HUES64 (cell line): ENCODE data around the gene ZNF445.
"Not testable (repeated sequence)": the region's sequence is repeated elsewhere in the genome, so short reads cannot be mapped to it uniquely, and the experiment has no call there.

Experiments used
- H3K27ac ChIP-seq: 2 replicates; pipeline ENCODE4 v1.7.0; 2013; ENCODE audit warnings: low read depth, low read length, inconsistent platforms
- H3K27me3 ChIP-seq: 2 replicates; pipeline ENCODE4 v1.6.1; 2013; ENCODE audit warnings: mild to moderate bottlenecking, low read length; ENCODE audit not compliant: insufficient read depth
- H3K36me3 ChIP-seq: 2 replicates; pipeline ENCODE4 v1.6.1; 2013; ENCODE audit warnings: mild to moderate bottlenecking, low read length; ENCODE audit not compliant: insufficient read depth
- H3K4me1 ChIP-seq: 2 replicates; pipeline ENCODE4 v1.6.1; 2013; ENCODE audit warnings: mild to moderate bottlenecking, low read length, moderate library complexity; ENCODE audit not compliant: insufficient read depth
- H3K4me3 ChIP-seq: 2 replicates; pipeline ENCODE4 v1.5.1; 2013; ENCODE audit warnings: mild to moderate bottlenecking, low read length, moderate library complexity
- H3K9ac ChIP-seq: 2 replicates; pipeline ENCODE4 v1.6.1; 2013; ENCODE audit warnings: mild to moderate bottlenecking, low read depth, low read length
- H3K9me3 ChIP-seq: 2 replicates; pipeline ENCODE4 v1.6.1; 2013; ENCODE audit warnings: low read depth, low read length; ENCODE audit not compliant: insufficient read depth
- WGBS: fragments of 150-250, 120-280 bp; methylation state at CpG from one replicate; pipeline ENCODE4 v1.1.7; 2013; ENCODE audit warnings: missing lambda C conversion rate; 5-methylcytosine and 5-hydroxymethylcytosine counted together

Gene ZNF445

DNA sequence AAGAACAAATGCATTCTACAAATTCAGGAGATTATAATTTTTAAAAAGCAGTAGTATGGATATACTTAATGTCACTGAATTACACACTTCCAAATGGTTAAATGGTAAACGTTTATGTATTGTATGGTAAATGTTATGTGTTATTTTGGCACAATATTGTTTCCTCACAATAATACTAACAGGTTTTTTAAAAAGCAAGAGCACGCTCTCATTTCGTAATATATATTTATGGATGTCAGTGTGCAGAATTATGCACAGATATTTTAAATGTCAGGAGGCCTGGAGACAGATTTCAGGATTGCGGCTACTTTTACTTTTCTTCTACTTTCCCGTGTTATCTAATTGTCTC is 533 bp downstream of the ZNF445 start:
- 0 out of 2 replicates have a peak, but pooled peaks cover 4% of the 10 kb centered on the region for H3K4me1 ChIP-seq
- H3K36me3 ChIP-seq = no peaks in the 10 kb centered on the region
- H3K27me3 ChIP-seq = no peaks in the 10 kb centered on the region
- H3K27ac ChIP-seq = no peak overlapping the region; the same call in 1 of the 2 replicates
- peak overlapping the region; percentile 94 for H3K4me3 ChIP-seq
- H3K9me3 ChIP-seq = no peaks in the 10 kb centered on the region
- no CpG with 5 or more reads among the region's 5 CpGs for WGBS
- peak overlapping the region; percentile 78 for H3K9ac ChIP-seq

DNA sequence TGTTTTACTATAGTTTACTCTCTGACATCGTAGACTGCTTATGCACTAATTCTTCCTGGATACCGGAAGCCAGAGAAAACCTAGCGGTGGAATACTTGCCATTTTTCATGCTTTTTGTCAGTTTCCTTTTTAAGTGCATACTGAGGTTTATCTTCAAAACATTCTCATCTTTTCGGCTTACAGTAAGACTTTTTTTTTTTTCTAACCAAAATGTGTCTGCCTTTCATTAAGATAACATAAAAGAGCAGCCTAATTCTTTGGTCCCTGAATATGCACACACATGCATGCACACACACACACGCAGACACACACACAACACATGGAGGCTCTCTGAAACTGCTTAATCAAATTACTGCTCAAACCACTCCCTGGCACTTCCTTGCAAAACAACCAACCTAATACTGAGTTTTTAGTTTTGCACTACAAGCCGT is 1.3 kb downstream of the ZNF445 start:
- Histone ChIP-seq H3K27me3 (no peaks in the 10 kb centered on the region), H3K27ac (no peak overlapping the region), H3K36me3 (no peaks in the 10 kb centered on the region), H3K9me3 (no peaks in the 10 kb centered on the region), H3K4me1 (0 out of 2 replicates have a peak, but pooled peaks cover 4% of the 10 kb centered on the region), H3K4me3 (peak overlapping the region; percentile 94), H3K9ac (peak overlapping the region; percentile 78; the same call in 1 of the 2 replicates)
- 80% methylated on average over 6 of the region's 6 CpGs for WGBS

DNA sequence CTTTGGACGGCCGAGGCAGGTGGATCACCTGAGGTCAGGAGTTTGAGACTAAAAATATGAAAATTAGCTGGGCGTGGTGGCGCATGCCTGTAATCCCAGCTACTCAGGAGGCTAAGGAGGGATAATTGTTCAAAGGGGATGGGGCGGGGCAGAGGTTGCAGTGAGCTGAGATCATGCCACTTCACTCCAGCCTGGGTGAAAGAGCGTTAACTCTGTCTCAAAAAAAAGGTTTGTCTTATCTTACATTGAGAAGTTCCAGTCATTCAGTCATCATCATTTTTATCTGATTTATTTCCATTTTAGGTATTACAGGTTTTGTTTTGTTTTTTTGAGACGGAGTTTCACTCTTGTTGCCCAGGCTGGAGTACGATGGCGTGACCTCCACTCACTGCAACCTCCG is 2.6 kb downstream of the ZNF445 start:
- H3K4me3 ChIP-seq, H3K9me3 ChIP-seq, H3K4me1 ChIP-seq, H3K36me3 ChIP-seq, H3K9ac ChIP-seq, H3K27me3 ChIP-seq, H3K27ac ChIP-seq: not testable (repeated sequence)
- WGBS = 95% methylated on average over 10 of the region's 10 CpGs

DNA sequence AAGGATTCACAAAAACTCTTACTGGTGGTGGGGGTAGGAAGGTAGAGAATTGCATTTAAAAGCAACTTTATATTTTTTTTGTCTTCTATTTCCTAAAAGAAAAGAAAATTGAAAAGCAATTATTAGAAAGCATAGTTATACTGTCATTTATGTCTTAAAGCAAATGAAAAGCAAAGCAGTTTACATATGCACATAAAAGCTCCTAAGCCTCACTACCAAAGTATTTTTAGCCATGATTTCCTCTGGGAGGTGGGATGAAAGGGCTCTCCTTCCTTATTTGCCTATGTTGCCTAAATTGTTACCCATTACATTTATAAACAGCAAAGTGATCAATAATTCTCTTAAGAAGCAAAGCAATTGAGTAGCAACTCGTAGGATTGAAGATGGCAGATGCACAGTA is 7.0 kb downstream of the ZNF445 start:
- 83% methylated on average over 1 of the region's 1 CpG for WGBS
- peaks cover 24% of the 10 kb centered on the region; the same call in 1 of the 2 replicates for H3K36me3 ChIP-seq

DNA sequence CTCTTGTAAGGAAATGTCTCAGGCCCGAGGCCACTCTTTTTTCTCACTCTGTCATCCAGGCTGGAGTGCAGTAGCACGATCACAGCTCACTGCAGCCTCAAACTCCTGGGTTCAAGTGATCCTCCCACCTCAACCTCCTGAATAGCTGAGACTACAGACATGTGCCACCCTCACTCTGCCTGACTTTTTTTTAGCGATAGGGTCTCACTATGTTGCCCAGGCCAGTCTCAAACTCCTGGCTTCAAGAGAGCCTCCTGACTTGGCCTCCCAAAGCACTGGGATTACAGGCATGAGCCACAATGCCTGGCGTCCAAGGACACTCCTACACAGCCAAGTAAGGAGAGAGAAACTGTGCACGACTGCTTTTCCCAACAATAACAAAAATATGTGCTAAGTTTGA is 7.6 kb downstream of the ZNF445 start:
- H3K9ac ChIP-seq = no peak overlapping the region
- no peaks in the 10 kb centered on the region for H3K9me3 ChIP-seq
- 76% methylated on average over 5 of the region's 5 CpGs for WGBS
- H3K27me3 ChIP-seq = no peaks in the 10 kb centered on the region
- H3K4me1 ChIP-seq = peaks cover 14% of the 10 kb centered on the region
- H3K4me3 ChIP-seq = no peak overlapping the region
- H3K27ac ChIP-seq = no peak overlapping the region
- peaks cover 29% of the 10 kb centered on the region; the same call in 1 of the 2 replicates for H3K36me3 ChIP-seq

More for the DNA sequence above, 7.0 kb downstream of the ZNF445 start:
- Histone ChIP-seq H3K27me3 (no peaks in the 10 kb centered on the region), H3K4me1 (peaks cover 14% of the 10 kb centered on the region), H3K27ac (no peak overlapping the region), H3K9me3 (no peaks in the 10 kb centered on the region), H3K9ac (no peak overlapping the region), H3K4me3 (no peak overlapping the region)

DNA sequence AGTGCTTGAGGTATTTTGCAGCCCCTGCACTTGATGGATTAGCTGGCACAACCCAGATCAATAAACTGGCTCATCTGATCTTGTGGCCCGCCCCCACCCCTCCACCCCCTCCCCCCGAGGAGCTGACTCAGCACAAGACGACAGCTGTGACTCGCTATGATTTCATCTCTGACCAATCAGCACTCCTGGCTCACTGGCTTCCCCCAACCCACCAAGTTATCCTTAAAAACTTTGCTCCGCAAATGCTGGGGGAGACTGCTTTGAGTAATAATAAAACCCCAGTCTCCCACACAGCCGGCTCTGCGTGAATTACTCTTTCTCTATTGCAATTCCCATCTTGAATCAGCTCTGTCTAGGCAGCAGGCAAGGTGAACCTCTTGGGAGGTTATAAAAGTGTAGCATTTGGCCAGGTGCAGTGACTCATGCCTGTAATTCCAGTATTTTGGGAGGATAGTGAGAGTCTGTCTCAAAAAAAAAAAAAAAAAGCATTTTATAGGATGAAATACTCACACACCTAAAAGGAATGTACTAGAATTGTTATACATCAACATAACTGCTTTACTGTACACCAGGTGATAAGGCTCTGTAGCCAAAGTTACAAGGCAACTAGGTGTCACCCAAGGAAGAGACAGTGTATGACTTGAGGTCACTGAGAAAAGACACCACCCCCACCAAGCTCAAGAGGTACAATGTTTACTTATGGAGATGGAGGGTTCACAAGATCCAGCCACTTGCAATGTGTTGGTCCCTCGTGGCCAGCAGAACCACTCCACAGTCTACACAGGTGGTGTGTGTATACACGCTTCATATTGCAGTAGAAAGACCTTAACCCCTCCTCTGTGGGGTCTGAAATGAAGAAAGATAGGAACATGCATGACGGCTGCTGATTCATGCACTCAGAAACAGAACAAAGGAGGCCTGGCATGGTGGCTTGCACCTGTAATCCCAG is 8.6 kb downstream of the ZNF445 start:
- Histone ChIP-seq H3K27me3 (no peaks in the 10 kb centered on the region), H3K27ac (no peak overlapping the region; the same call in 1 of the 2 replicates), H3K9me3 (no peaks in the 10 kb centered on the region), H3K4me3 (no peak overlapping the region), H3K36me3 (peaks cover 38% of the 10 kb centered on the region), H3K9ac (no peak overlapping the region; the same call in 1 of the 2 replicates), H3K4me1 (peaks cover 14% of the 10 kb centered on the region)
- WGBS = 50% methylated on average over 9 of the region's 10 CpGs

DNA sequence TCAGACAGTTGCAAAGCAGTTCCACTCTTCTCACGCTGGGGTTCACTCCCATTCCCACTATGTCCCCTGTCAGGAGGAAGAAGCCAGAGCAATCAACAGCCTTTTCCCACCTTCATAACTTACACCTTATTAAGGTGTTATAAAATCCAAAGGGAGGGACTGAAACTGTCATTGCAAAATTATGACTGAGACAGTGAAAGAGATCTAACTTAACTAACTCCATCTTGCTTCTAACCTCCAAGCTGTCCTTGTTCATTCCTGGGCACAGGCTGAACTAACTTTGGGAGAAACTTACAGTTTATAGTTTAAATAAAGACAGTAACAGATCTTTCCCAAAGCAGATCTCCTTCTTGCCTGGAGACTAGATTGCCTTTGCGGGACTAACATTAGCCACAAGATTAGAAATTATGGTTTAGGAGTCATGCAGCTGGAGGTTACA is 9.4 kb downstream of the ZNF445 start:
- peaks cover 14% of the 10 kb centered on the region for H3K4me1 ChIP-seq
- not testable (repeated sequence) for H3K27ac ChIP-seq, H3K9ac ChIP-seq, H3K4me3 ChIP-seq, H3K9me3 ChIP-seq, H3K27me3 ChIP-seq
- 100% methylated on average over 2 of the region's 2 CpGs for WGBS
- H3K36me3 ChIP-seq = peaks cover 45% of the 10 kb centered on the region

DNA sequence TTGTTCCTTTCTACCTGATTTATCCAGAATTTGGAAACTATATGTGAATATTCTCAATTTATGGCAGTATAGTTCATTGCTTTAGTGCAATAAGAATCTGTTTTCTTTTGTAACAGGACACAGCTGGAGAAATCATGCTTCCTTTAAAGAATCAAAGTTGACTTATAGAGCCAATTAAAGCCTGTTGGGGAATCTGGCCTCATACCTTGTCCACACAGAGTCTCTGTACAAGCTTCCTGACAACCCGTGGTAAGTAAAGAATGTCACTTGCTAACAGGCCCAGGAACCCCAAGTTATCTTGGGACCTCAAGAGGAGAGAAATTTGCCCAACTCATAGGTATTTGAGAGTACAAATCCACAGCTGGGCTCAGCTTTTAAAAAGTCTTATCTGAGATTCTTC is 10.2 kb downstream of the ZNF445 start:
- Histone ChIP-seq H3K4me1 (peaks cover 14% of the 10 kb centered on the region), H3K36me3 (peaks cover 53% of the 10 kb centered on the region), H3K4me3 (no peak overlapping the region), H3K27ac (no peak overlapping the region), H3K9me3 (no peaks in the 10 kb centered on the region; the same call in 1 of the 2 replicates), H3K27me3 (no peaks in the 10 kb centered on the region), H3K9ac (no peak overlapping the region)
- WGBS = 91% methylated on average over 1 of the region's 1 CpG

DNA sequence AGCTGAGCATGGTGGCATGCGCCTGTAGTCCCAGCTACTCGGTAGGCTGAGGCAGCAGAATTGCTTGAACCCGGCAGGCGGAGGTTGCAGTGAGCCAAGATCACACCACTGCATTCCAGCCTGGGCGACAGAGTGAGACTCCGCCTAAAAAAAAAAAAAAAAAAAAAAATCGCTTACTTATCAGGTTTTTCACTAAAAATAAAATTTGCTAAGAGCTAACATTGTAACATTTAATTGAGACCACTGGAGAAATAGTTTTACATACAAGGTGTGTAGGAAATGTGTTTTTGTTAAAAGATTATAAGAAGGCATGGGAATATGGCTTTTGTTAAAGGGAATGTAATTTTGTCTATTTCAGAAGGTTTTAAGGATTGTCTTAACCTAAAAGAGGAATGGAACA is 12.6 kb downstream of the ZNF445 start:
- peaks cover 21% of the 10 kb centered on the region for H3K9me3 ChIP-seq
- H3K36me3 ChIP-seq = peaks cover 63% of the 10 kb centered on the region
- H3K4me1 ChIP-seq = peaks cover 14% of the 10 kb centered on the region
- not testable (repeated sequence) for H3K27ac ChIP-seq, H3K27me3 ChIP-seq, H3K4me3 ChIP-seq, H3K9ac ChIP-seq
- WGBS = over 99% methylated on average over 6 of the region's 7 CpGs

DNA sequence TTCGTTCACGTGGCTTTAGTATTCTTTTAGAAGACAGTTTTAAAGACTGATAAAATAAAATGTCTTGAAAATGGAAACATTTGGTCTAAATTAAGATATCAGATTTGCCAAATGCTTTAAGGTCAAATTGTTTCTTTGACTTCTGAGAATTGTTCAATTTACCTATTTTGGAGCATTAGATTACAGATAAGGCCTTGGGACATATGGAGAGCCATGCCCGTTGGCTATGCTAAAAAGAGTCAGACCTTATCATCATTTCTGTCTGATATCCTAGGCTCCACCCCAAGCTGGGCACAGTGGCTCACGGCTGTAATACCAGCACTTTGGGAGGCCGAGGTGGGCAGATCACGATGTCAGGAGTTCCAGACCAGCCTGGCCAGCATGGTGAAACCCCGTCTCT is 13.0 kb downstream of the ZNF445 start:
- Histone ChIP-seq H3K4me3 (no peak overlapping the region), H3K27ac (no peak overlapping the region), H3K4me1 (peaks cover 14% of the 10 kb centered on the region), H3K9me3 (peaks cover 24% of the 10 kb centered on the region), H3K9ac (no peak overlapping the region), H3K36me3 (peaks cover 63% of the 10 kb centered on the region), H3K27me3 (no peaks in the 10 kb centered on the region)
- WGBS = 98% methylated on average over 7 of the region's 7 CpGs

DNA sequence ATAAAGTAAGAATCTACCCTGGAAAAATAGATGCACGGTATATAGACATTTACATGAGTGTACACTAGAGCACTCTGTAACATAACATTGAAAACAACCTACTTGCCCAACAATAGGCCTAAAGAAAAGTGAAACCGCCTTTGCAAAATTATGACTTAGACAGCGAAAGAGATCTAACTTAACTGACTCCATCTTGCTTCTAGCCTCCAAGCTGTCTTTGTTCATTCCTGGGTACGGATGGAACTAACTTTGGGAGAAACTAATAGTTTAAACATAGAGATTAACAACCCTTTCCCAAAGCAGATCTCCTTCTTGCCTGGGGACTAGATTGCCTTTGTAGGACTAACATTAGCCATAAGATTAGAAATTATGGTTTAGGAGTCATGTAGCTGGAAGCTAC is 17.4 kb downstream of the ZNF445 start:
- WGBS = 96% methylated on average over 4 of the region's 4 CpGs
- peaks cover 24% of the 10 kb centered on the region for H3K9me3 ChIP-seq
- not testable (repeated sequence) for H3K27me3 ChIP-seq, H3K27ac ChIP-seq, H3K4me1 ChIP-seq, H3K9ac ChIP-seq, H3K4me3 ChIP-seq
- H3K36me3 ChIP-seq = peaks cover 82% of the 10 kb centered on the region
